H1 (cell line): Measurements from ENCODE around the gene ZNF618. TPM values are rescaled to one million over a fixed set of nuclear protein-coding genes. Genes with fewer than 3 reads are reported as not detected.

Experiments
- CTCF ChIA-PET: fragments of 300-600 bp; sonication (Branson Sonifier 250); formaldehyde crosslinking; loops from one replicate; lab custom pipeline; 2021; ENCODE audit not compliant: partially characterized antibody; lab: Charles Lee
- POLR2A ChIA-PET: fragments of 300-600 bp; sonication (Branson Sonifier 250); formaldehyde crosslinking; loops from one replicate; lab custom pipeline; 2021; ENCODE audit warnings: inconsistent platforms; ENCODE audit not compliant: partially characterized antibody; lab: Charles Lee
- DNase-seq, 2 experiments: peaks; one replicate each; pipeline versions ENCODE4 v3.0.0 to v3.0.0-alpha.2; 2010 to 2022; ENCODE audit warnings: low spot score in 2 of 2, low read depth in 1 of 2, mixed read lengths in 1 of 2
- FAIRE-seq: peaks from 2 replicates; lab custom pipeline; 2011; peaks lifted over from hg19 to GRCh38; lab: Jason Lieb, UNC
- H2AFZ ChIP-seq: 2 replicates; pipeline ENCODE4 v1.8.1; 2012; ENCODE audit warnings: low read length, inconsistent platforms
- H2AK5ac ChIP-seq: 2 replicates; pipeline ENCODE4 v1.6.1; 2013; ENCODE audit warnings: low read depth, low read length
- H2BK120ac ChIP-seq: replicated peaks from 2 replicates; pipeline ENCODE3; 2013; ENCODE audit warnings: low read depth, low read length, inconsistent platforms
- H2BK12ac ChIP-seq: 2 replicates; pipeline ENCODE4 v1.6.1; 2013; ENCODE audit warnings: low read depth, low read length
- H2BK15ac ChIP-seq: 2 replicates; pipeline ENCODE4 v1.6.1; 2013; ENCODE audit warnings: low read length
- H2BK20ac ChIP-seq: 2 replicates; pipeline ENCODE4 v1.6.1; 2013; ENCODE audit warnings: low read length
- H2BK5ac ChIP-seq: 2 replicates; pipeline ENCODE4 v1.6.1; 2013; ENCODE audit warnings: low read depth, low read length
- H3K14ac ChIP-seq: 2 replicates; pipeline ENCODE4 v1.6.1; 2013; ENCODE audit warnings: inconsistent platforms; ENCODE audit not compliant: insufficient read length
- H3K18ac ChIP-seq: 2 replicates; pipeline ENCODE4 v1.6.1; 2013; ENCODE audit warnings: low read length; ENCODE audit errors: extremely low read depth
- H3K23ac ChIP-seq: 2 replicates; pipeline ENCODE4 v1.6.1; 2013; ENCODE audit warnings: inconsistent platforms; ENCODE audit not compliant: insufficient read length
- H3K23me2 ChIP-seq: 2 replicates; pipeline ENCODE4 v1.6.1; 2013; ENCODE audit warnings: low read depth, low read length
- H3K27ac ChIP-seq: 2 replicates; pipeline ENCODE4 v1.6.1; 2011; ENCODE audit warnings: low read depth, low read length, inconsistent platforms
- H3K27me3 ChIP-seq, 4 experiments: replicated peaks in 1 of 4; 1 replicate in 1 of 4; 2 replicates in 3 of 4; pipeline versions ENCODE4 v1.6.1 to v1.8.1; 2011 to 2013; ENCODE audit warnings: low read length in 3 of 4, mild to moderate bottlenecking in 3 of 4, inconsistent platforms in 2 of 4, mixed read lengths in 2 of 4, moderate library complexity in 1 of 4; ENCODE audit not compliant: control insufficient read depth in 3 of 4, insufficient read depth in 3 of 4; ENCODE audit errors: extremely low read depth in 1 of 4
- H3K36me3 ChIP-seq, 4 experiments: 2 replicates each; pipeline versions ENCODE4 v1.6.1 to v1.8.1; 2011 to 2013; ENCODE audit warnings: mild to moderate bottlenecking in 4 of 4, low read length in 3 of 4, moderate library complexity in 2 of 4, control low read depth in 1 of 4, inconsistent platforms in 1 of 4; ENCODE audit not compliant: insufficient read depth in 4 of 4, control insufficient read depth in 2 of 4
- H3K4ac ChIP-seq: replicated peaks from 2 replicates; pipeline ENCODE3; 2013; ENCODE audit warnings: low read length, low read depth, mixed read lengths, inconsistent platforms; ENCODE audit not compliant: insufficient read length
- H3K4me1 ChIP-seq, 4 experiments: replicated peaks in 1 of 4; 1 replicate in 1 of 4; 2 replicates in 3 of 4; pipeline versions ENCODE4 v1.6.1 to v1.8.1; 2011 to 2013; ENCODE audit warnings: low read length in 3 of 4, inconsistent platforms in 2 of 4, mixed read lengths in 1 of 4; ENCODE audit not compliant: insufficient read depth in 4 of 4, control insufficient read depth in 3 of 4
- H3K4me2 ChIP-seq, 2 experiments: 2 replicates each; pipeline versions ENCODE4 v1.6.1 to v1.8.1; 2011 to 2013; ENCODE audit warnings: low read depth in 2 of 2, low read length in 2 of 2, control low read depth in 1 of 2, inconsistent platforms in 1 of 2, mild to moderate bottlenecking in 1 of 2; ENCODE audit not compliant: insufficient read depth in 1 of 2
- H3K4me3 ChIP-seq, 4 experiments: fragments of 200-600, 300-600 bp in 1 of 4; sonication (generic), shearing (Covaris generic), sonication (Bioruptor Twin) in 1 of 4; 2 replicates each; pipeline versions ENCODE4 v1.5.1 to v1.8.1; 2011 to 2016; ENCODE audit warnings: low read length in 4 of 4, low read depth in 3 of 4, control low read depth in 2 of 4, inconsistent platforms in 2 of 4, mild to moderate bottlenecking in 2 of 4, mixed read lengths in 1 of 4, moderate library complexity in 1 of 4; ENCODE audit not compliant: insufficient read depth in 2 of 4; ENCODE audit errors: extremely low read depth in 1 of 4
- H3K56ac ChIP-seq: replicated peaks from 2 replicates; pipeline ENCODE3; 2013; ENCODE audit warnings: low read depth, mild to moderate bottlenecking, mixed read lengths, low read length, inconsistent platforms; ENCODE audit not compliant: insufficient read length
- H3K79me1 ChIP-seq: 2 replicates; pipeline ENCODE4 v1.6.1; 2013; ENCODE audit warnings: low read depth, low read length, control low read depth
- H3K79me2 ChIP-seq, 2 experiments: 2 replicates each; pipeline versions ENCODE4 v1.6.1 to v1.8.1; 2012 to 2013; ENCODE audit warnings: low read length in 2 of 2, mild to moderate bottlenecking in 2 of 2, inconsistent platforms in 1 of 2; ENCODE audit not compliant: insufficient read depth in 2 of 2, control insufficient read depth in 1 of 2
- H3K9ac ChIP-seq, 4 experiments: replicated peaks in 1 of 4; 1 replicate in 1 of 4; 2 replicates in 3 of 4; pipeline versions ENCODE4 v1.6.1 to v1.8.1; 2011 to 2013; ENCODE audit warnings: low read depth in 3 of 4, low read length in 3 of 4, control low read depth in 2 of 4, mild to moderate bottlenecking in 2 of 4, moderate library complexity in 2 of 4, inconsistent platforms in 1 of 4; ENCODE audit errors: extremely low read depth in 1 of 4
- H3K9me3 ChIP-seq, 2 experiments: 2 replicates each; pipeline versions ENCODE4 v1.6.1 to v1.8.1; 2012 to 2013; ENCODE audit warnings: mild to moderate bottlenecking in 2 of 2, moderate library complexity in 2 of 2, control low read depth in 1 of 2, inconsistent platforms in 1 of 2, low read depth in 1 of 2, low read length in 1 of 2, mixed read lengths in 1 of 2; ENCODE audit not compliant: insufficient read depth in 2 of 2
- H4K20me1 ChIP-seq, 2 experiments: replicated peaks in 1 of 2; 2 replicates each; pipeline versions ENCODE3 to v1.8.1; 2011 to 2013; ENCODE audit warnings: inconsistent platforms in 2 of 2, low read length in 2 of 2, mild to moderate bottlenecking in 1 of 2; ENCODE audit not compliant: insufficient read depth in 2 of 2, control insufficient read depth in 1 of 2
- H4K5ac ChIP-seq: 2 replicates; pipeline ENCODE4 v1.6.1; 2013; ENCODE audit warnings: low read length, low read depth, mixed read lengths, inconsistent platforms; ENCODE audit not compliant: insufficient read length
- H4K8ac ChIP-seq: 2 replicates; pipeline ENCODE4 v1.8.0; 2013; ENCODE audit warnings: mild to moderate bottlenecking, moderate library complexity, low read length, inconsistent platforms; ENCODE audit not compliant: insufficient read depth; ENCODE audit errors: extremely low read depth
- H4K91ac ChIP-seq: replicated peaks from 2 replicates; pipeline ENCODE3; 2013; ENCODE audit warnings: low read length, mixed read lengths, inconsistent platforms; ENCODE audit not compliant: insufficient read length
- SIRT6 ChIP-seq: IDR thresholded peaks from one replicate; pipeline ENCODE4 v1.7.1; 2012; ENCODE audit warnings: low read length, inconsistent platforms
- SRF ChIP-seq: IDR thresholded peaks from 2 replicates; pipeline ENCODE4 v1.6.1; 2011; ENCODE audit warnings: mild to moderate bottlenecking, low read depth, low read length, moderate library complexity
- TAF1 ChIP-seq: IDR thresholded peaks from 2 replicates; pipeline ENCODE4 v1.6.1; 2011; ENCODE audit warnings: mild to moderate bottlenecking, low read depth, low read length
- TAF7 ChIP-seq: optimal IDR thresholded peaks from 2 replicates; pipeline ENCODE3; 2011; ENCODE audit warnings: low read depth, mild to moderate bottlenecking, inconsistent platforms, low read length, moderate library complexity, borderline replicate concordance
- YY1 ChIP-seq: IDR thresholded peaks from 2 replicates; pipeline ENCODE4 v1.6.1; 2011; ENCODE audit warnings: low read depth, mild to moderate bottlenecking, low read length
- WGBS, 2 experiments: shearing (Covaris generic) in 1 of 2; methylation state at CpG; one replicate each; pipeline versions ENCODE4 v1.1.6 to v1.1.7; 2013 to 2015; ENCODE audit warnings: low lambda C conversion rate in 2 of 2, mixed read lengths in 2 of 2, inconsistent platforms in 1 of 2, low coverage in 1 of 2, missing lambda C conversion rate in 1 of 2; ENCODE audit not compliant: insufficient replicate concordance in 2 of 2, insufficient coverage in 1 of 2, insufficient read length in 1 of 2; ENCODE audit errors: extremely low coverage in 1 of 2, missing lambda C conversion rate in 1 of 2; 5-methylcytosine and 5-hydroxymethylcytosine counted together
- polyA plus RNA-seq, 7 experiments: library from polyadenylated mRNA; depleted of rRNA in 3 of 7; stranded (reverse) in 5 of 7; unstranded in 2 of 7; fragments of >200 nt in 5 of 7; fragments of 200-250 nt in 2 of 7; gene quantifications; 1 replicate in 5 of 7; 2 replicates in 1 of 7; 4 replicates in 1 of 7; pipeline versions ENCODE4 v1.2.1 to v1.2.3, GENCODE V29; 2011 to 2013; ENCODE audit warnings: missing spikeins in 2 of 7, mixed read lengths in 2 of 7
- total RNA-seq: library from RNA; stranded (reverse); fragmentation: NEBNext Ultra II Directional; extraction: Animal tissue kit (Norgen Biotek cat#: 25700); gene quantifications from 2 replicates; pipeline ENCODE4 v1.2.1, GENCODE V29; 2021

ZNF618 gene
- total and polyA plus RNA-seq, 2 of the 8 experiments (the other 6 are each of a cell fraction or from before 2014, with no cell fraction given): 9.6 to 28.5 TPM

GRCh38 chr9:113995963-113996362, 119.9 kb downstream of the ZNF618 start:
- Histone ChIP-seq H3K18ac (no peak overlapping the region), H2BK20ac (no peak overlapping the region), H3K23me2 (no peaks in the 10 kb centered on the region), H3K56ac (no peak overlapping the region), H2AFZ (no peak overlapping the region), H3K9me3 (no peaks in the 10 kb centered on the region), H3K14ac (no peak overlapping the region), H3K27me3 (no peaks in the 10 kb centered on the region), H3K4me3 (no peak overlapping the region), H2BK120ac (no peak overlapping the region), H3K27ac (no peak overlapping the region), H2AK5ac (no peak overlapping the region), H2BK5ac (no peak overlapping the region), H3K79me2 (no peaks in the 10 kb centered on the region), H2BK15ac (no peak overlapping the region), H3K4ac (no peak overlapping the region), H3K4me2 (no peak overlapping the region), H4K91ac (no peak overlapping the region), H2BK12ac (no peak overlapping the region), H3K23ac (no peak overlapping the region), H3K9ac (no peak overlapping the region), H3K4me1 (no peaks in the 10 kb centered on the region), H3K36me3 (no peaks in the 10 kb centered on the region; a peak in 1 of 8 replicates), H4K8ac (no peak overlapping the region), H3K79me1 (no peaks in the 10 kb centered on the region), H4K5ac (no peak overlapping the region), H4K20me1 (peaks cover 2 to 8% of the 10 kb centered on the region in 2 experiments)
- no peak for TF ChIP-seq SRF
- no peak for TF ChIP-seq TAF1
- no peak for TF ChIP-seq SIRT6
- TF ChIP-seq TAF7: no peak
- no peak for TF ChIP-seq YY1
- 83% methylated on average over 3 of the region's 3 CpGs; no CpG with 5 or more reads in 1 of the 2 experiments for WGBS, 2 experiments
- POLR2A ChIA-PET: no interaction called here
- DNase-seq (no peak), FAIRE-seq (no peak)
- CTCF ChIA-PET: interaction anchor here (0.6 to 3.4 kb wide), 6 partner anchors 11 to 429 kb away, joined by 3 to 15 read pairs (median 4); no protein-coding TSS in a partner anchor
